Myocyte (in vitro differentiated cells): Measurements from ENCODE around the gene TSPEAR. TPM values are rescaled to one million over a fixed set of nuclear protein-coding genes. Genes with fewer than 3 reads are reported as not detected.

Experiments used
- DNase-seq: peaks from one replicate; pipeline ENCODE4 v3.0.0-alpha.2; 2012; ENCODE audit warnings: low read depth
- total RNA-seq: library from RNA; depleted of rRNA; stranded (reverse); fragments of >200 nt; gene quantifications from 2 replicates; pipeline ENCODE4 v1.2.3, GENCODE V29; 2014

The TSPEAR gene
- total RNA-seq, 1 donor from 2014 or later: not detected

DNA sequence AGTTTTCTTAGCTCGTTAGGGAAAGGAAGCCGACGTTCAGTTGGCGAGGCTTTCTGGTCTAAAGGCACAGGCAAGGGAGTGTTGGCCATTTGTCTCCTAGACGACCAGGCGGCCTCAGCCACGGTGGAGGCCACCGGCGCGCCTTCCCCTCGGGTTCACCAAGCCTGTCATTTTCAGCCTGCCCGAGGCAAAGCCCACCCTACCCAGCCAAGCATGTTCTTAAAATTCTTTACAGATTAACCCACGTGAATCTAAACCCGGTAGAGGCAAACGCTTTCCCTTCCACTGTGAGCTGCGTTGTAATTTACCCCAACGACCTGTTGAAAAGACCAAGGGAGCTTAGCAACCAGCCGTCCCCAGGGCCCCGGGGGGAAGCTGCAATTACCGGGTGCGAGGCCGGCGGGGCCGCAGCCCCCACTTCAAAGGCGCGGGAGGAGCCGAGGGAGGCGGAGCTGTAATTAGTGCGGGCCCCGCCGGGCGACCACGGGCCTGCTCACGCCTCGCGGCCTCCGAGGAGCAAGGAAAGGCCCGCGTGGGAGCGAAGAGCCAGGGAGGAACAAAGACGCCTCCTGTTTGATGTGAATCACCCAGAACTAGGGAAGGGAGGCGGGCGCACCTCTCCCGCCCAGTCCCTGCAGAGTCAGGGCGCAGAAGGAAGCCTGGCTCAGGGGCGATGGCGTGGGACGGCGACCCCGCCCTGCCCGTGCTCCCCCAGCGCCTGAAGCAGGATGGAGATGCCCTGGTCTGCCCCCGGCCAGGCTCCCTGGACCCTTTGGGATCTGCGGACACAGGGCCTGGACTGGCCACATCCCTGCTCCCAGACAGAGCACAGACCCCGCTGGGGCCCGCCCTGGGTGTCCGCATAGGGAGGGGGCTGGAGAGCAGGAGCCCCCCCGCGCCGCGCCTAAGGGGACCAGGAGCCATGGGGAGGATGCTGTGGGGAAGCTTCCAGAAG is 12.1 kb upstream of the TSPEAR start:
- no peak for DNase-seq

- no peak for DNase-seq
Measured at GRCh38 chr21:44722731-44723130, 11.4 kb upstream of the TSPEAR start.

DNA sequence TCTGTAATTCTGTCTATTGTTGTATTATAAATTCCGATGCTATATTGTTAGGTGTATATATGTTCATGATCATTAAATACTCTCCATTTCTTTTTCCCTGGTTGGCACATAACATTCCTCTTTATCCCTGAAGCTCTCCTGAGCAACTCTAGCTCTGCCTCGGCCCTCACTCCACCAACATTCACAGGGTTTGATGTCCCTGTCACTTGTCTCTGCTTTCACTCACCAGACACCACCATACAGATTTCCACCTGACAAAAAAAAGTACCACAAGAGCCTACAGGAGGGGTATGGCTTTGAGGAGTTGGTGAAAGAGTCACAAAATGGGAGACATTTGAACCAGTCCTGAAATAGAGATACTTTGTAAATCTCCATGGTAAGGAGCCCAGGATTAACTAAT is 8.8 kb upstream of the TSPEAR start:
- DNase-seq: no peak

- DNase-seq: no peak
Measured at GRCh38 chr21:44718571-44718970, 7.2 kb upstream of the TSPEAR start.

DNA sequence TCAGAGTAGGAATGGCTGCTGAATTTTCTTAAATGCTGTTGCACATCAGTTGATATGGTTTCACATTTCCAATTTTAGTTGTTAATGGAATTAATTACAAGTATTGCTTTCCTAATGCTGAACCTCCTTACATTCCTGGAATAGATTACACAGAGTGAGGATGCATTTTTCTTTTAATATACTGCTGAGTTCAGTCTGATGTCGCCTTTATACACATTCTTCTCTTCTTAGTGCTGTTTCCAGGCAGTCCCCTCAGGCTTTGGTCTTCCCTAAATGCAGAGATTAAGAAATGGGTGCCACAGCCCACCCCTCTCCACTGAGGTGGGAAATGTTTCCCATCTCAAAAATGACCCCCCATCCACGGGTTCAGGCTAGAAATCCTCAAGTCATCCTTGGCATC is 6.7 kb upstream of the TSPEAR start:
- DNase-seq: no peak

- no peak for DNase-seq
Measured at GRCh38 chr21:44716984-44717383, 5.6 kb upstream of the TSPEAR start.

DNA sequence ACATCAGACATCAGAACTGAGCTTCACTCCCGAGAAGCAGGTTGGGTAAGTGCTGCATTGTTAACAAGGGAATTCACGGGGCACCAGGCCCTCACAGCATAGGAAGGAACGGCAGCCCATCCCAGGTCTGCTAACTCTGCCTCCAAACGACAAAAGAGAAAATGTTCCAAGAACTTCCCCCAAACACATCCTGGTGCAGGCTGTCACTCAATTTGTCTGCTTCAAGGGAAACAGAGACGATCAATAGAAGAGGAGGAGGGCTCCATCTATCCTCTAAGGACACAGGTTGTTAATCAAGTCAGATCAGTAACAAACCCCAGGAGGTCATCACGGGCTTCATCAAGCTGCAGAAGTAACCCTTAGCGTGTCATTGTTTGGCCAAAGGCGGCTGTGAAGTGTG is 3.5 kb upstream of the TSPEAR start:
- DNase-seq: no peak

- no peak for DNase-seq
Measured at GRCh38 chr21:44713846-44714245, 2.5 kb upstream of the TSPEAR start.

DNA sequence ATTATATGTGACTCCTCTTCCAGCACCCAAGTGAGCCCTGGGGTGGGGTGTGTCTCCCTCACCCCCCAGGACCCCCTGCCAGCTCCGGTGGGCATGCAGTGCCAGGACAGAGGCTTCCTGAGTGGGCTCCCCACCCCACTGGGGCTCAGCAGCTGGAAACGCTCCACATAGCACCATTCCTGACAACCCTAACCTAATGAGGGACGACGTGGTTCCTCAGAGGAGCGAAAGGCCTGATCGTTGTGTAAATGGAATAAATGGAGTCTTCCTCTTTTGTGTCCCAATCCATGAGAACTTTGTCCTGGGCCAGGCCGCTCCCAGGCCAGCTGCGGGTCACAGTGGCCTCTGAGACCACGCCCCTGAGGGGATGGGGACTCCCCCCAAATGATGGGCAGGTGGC is 1.8 kb upstream of the TSPEAR start:
- no peak for DNase-seq

GRCh38 chr21:44712203-44713028 is 1.0 kb upstream of the TSPEAR start:
- no peak for DNase-seq

GRCh38 chr21:44710756-44711326 is 531 bp downstream of the TSPEAR start:
- DNase-seq: no peak

- DNase-seq: no peak
Measured at GRCh38 chr21:44710294-44710665, 1.1 kb downstream of the TSPEAR start.

DNA sequence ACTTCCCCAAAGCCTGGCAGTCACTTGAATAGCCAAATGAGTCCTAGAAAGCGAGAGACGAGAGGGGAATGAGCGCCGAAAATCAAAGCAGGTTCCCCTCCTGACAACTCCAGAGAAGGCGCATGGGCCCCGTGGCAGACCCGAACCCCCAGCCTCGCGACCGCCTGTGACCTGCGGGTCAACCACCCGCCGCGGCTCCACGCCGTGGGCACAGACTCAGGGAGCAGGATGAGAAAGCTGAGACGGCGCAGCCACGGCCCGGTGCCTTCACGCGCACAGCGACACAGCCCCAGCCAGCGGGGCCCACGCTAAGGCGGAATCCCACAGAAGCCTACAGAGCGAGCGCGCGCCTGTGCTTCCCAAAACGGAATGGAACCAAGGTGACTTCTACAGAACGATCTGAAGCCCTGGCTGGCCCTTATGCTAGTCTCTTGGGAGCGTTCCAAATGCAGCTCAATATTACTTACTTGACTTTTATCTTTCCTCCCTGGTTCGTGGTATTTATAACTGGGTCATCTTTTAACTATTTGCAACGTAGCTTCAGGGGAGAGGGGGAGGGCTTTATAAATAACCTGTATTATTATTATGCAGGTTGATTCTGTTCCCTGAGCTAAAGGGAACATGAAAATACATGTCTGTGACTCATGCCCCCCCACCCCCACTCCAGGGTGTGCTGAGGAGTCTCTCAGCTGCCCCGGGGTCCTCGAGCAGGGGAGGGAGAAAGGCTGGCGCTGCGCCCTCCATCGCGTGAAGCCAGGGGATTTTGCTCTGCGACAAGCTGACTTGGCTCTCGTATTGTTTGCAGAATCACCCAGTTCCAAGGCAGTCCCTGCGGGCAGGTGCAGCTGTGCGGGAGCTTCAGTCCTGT is 1.7 kb downstream of the TSPEAR start:
- DNase-seq: no peak

- no peak for DNase-seq
Measured at GRCh38 chr21:44708866-44709425, 2.4 kb downstream of the TSPEAR start.

- no peak for DNase-seq
Measured at GRCh38 chr21:44708213-44708865, 3.0 kb downstream of the TSPEAR start.

GRCh38 chr21:44706706-44707581 is 4.4 kb downstream of the TSPEAR start:
- DNase-seq: no peak

GRCh38 chr21:44706026-44706705 is 5.2 kb downstream of the TSPEAR start:
- DNase-seq: no peak

GRCh38 chr21:44704636-44705001 is 6.8 kb downstream of the TSPEAR start:
- DNase-seq: no peak
